Panc1 (cell line): ENCODE data around the gene PLEKHA8.

Experiments used
- CTCF ChIP-seq: fragments of 450-650 bp; IDR thresholded peaks from 2 replicates; pipeline ENCODE4 v1.5.1; 2017; ENCODE audit warnings: mild to moderate bottlenecking
- POLR2AphosphoS5 ChIP-seq: IDR thresholded peaks from 2 replicates; pipeline ENCODE4 v1.6.1; 2012; ENCODE audit warnings: mild to moderate bottlenecking, low read depth, low read length, moderate library complexity
- TCF7L2 ChIP-seq: IDR thresholded peaks from 2 replicates; pipeline ENCODE4 v1.6.1; 2011; ENCODE audit warnings: mild to moderate bottlenecking, low read depth, low read length, inconsistent platforms
- TF ChIP-seq, protein P1 (sequence below), 2 experiments: IDR thresholded peaks; 2 replicates each; pipeline ENCODE4 v1.6.1; 2011 to 2012; ENCODE audit warnings: low read depth in 2 of 2, control low read depth in 1 of 2, low read length in 1 of 2, mild to moderate bottlenecking in 1 of 2, moderate library complexity in 1 of 2; ENCODE audit not compliant: insufficient read depth in 1 of 2

DNA sequence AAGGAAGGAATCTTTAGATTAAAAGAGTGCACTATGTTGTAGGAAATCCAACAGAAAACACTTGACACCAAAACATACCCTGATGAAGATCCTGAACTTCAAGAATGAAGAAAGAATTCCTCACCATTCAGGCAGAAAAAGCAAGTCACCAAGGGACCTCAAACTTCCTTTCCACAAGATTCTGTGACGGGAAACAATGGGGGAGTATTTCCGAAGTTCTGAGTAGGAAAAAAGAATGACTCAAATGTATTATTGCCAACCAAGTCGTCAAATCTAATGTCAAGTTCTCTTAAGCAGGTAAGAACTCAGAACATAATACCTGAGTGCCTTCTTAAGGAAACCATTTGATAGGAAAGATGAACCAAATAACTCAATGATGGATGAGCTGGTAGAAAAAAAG, 61.9 kb downstream of the PLEKHA8 start:
- TF ChIP-seq CTCF, result no peak
- TF ChIP-seq, protein P1, sequence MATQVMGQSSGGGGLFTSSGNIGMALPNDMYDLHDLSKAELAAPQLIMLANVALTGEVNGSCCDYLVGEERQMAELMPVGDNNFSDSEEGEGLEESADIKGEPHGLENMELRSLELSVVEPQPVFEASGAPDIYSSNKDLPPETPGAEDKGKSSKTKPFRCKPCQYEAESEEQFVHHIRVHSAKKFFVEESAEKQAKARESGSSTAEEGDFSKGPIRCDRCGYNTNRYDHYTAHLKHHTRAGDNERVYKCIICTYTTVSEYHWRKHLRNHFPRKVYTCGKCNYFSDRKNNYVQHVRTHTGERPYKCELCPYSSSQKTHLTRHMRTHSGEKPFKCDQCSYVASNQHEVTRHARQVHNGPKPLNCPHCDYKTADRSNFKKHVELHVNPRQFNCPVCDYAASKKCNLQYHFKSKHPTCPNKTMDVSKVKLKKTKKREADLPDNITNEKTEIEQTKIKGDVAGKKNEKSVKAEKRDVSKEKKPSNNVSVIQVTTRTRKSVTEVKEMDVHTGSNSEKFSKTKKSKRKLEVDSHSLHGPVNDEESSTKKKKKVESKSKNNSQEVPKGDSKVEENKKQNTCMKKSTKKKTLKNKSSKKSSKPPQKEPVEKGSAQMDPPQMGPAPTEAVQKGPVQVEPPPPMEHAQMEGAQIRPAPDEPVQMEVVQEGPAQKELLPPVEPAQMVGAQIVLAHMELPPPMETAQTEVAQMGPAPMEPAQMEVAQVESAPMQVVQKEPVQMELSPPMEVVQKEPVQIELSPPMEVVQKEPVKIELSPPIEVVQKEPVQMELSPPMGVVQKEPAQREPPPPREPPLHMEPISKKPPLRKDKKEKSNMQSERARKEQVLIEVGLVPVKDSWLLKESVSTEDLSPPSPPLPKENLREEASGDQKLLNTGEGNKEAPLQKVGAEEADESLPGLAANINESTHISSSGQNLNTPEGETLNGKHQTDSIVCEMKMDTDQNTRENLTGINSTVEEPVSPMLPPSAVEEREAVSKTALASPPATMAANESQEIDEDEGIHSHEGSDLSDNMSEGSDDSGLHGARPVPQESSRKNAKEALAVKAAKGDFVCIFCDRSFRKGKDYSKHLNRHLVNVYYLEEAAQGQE (IDR thresholded peaks at IDR 0.05; ENCODE audit: insufficient read depth in 1 of 2, low read depth in 2 of 2, low read length in 1 of 2), result no peak
- TF ChIP-seq POLR2AphosphoS5, result no peak
- no peak for TF ChIP-seq TCF7L2
